ENCODE results near the gene METTL24.
"Not testable (repeated sequence)": the region's sequence is repeated elsewhere in the genome, so short reads cannot be mapped to it uniquely, and the experiment has no call there.

DNA sequence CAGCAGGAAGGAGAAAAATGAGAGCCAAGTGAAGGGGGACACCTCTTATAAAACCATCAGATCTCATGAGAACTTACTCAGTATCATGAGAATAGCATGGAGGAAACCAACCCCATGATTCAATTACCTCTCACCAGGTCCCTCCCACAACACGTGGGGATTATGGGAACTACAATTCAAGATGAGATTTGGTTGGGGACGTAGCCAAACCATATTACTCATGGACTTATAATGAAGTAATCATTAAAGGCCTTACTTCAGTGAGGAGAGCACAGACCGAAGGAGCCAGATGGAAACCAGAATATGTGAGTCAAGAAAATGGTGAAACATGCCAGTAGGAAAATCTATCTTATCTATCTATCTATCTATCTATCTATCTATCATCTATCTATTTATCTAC lies 113.5 kb downstream of the METTL24 start:
- TF ChIP-seq, protein P1, sequence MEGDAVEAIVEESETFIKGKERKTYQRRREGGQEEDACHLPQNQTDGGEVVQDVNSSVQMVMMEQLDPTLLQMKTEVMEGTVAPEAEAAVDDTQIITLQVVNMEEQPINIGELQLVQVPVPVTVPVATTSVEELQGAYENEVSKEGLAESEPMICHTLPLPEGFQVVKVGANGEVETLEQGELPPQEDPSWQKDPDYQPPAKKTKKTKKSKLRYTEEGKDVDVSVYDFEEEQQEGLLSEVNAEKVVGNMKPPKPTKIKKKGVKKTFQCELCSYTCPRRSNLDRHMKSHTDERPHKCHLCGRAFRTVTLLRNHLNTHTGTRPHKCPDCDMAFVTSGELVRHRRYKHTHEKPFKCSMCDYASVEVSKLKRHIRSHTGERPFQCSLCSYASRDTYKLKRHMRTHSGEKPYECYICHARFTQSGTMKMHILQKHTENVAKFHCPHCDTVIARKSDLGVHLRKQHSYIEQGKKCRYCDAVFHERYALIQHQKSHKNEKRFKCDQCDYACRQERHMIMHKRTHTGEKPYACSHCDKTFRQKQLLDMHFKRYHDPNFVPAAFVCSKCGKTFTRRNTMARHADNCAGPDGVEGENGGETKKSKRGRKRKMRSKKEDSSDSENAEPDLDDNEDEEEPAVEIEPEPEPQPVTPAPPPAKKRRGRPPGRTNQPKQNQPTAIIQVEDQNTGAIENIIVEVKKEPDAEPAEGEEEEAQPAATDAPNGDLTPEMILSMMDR (IDR thresholded peaks at IDR 0.05), result not testable (repeated sequence)
- not testable (repeated sequence) for TF ChIP-seq POLR2A, POLR2AphosphoS5, EP300 (IDR thresholded peaks at IDR 0.05)
